Body of pancreas (tissue), 4 donors: ENCODE measurements around the gene ANXA4.

Experiments used
- CTCF ChIP-seq, 7 experiments: fragments of 450-650 bp in 4 of 7; fragments of 200-600 bp in 3 of 7; sonication (generic) in 3 of 7; IDR thresholded peaks; one replicate each; pipeline ENCODE4 v1.5.1; 2016 to 2019; ENCODE audit warnings: antibody characterized with exemption in 7 of 7
- POLR2A ChIP-seq, 3 donors: fragments of 450-650 bp; IDR thresholded peaks; one replicate each; pipeline ENCODE4 v1.6.1; 2016; ENCODE audit warnings: antibody characterized with exemption in 3 of 3, mild to moderate bottlenecking in 2 of 3

DNA sequence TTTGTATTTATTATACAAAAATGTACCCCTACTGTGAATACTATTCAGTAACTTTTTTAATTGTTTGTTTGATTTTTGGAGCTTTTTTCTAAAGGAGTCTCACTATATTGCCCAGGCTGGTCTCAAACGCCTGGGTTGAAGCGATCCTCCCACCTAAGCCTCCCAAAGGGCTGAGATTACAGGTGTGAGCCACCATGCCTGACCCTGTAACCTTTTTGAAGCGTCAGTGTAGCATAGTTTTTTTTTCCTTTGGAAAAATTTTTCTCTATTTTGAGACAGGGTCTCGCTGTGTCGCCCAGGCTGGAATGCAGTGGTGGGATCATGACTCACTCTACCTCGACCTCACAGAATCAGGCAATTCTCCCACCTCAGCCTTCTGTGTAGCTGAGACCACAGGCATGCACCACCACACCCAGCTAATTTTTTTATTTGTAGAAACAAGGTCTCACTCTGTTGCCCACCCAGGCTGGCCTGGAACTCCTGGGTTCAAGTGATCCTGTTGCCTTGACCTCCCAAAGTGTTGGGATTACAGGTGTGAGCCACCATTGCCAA is 89.5 kb downstream of the ANXA4 start:
- TF ChIP-seq CTCF (IDR thresholded peaks at IDR 0.05) (no peak), POLR2A (IDR thresholded peaks at IDR 0.05) (no peak)
